ENCODE results near the gene RSPH9. TPM values are rescaled to one million over a fixed set of nuclear protein-coding genes. Genes with fewer than 3 reads are reported as not detected.
"Not testable (repeated sequence)": the region's sequence is repeated elsewhere in the genome, so short reads cannot be mapped to it uniquely, and the experiment has no call there.

RSPH9 gene
- total and polyA plus RNA-seq, 4 donors, result 0.13 to 0.75 (median 0.38) TPM

GRCh38 chr6:43634702-43635303 lies 10.0 kb upstream of the RSPH9 start:
- Histone ChIP-seq H3K27ac (ENCODE audit: low read depth in 1 of 2, low read length in 2 of 2) (no peak overlapping the region), H3K36me3 (ENCODE audit: control insufficient read depth in 1 of 2, insufficient read depth in 2 of 2, low read length in 1 of 2) (no peaks in the 10 kb centered on the region), H3K9me3 (ENCODE audit: control insufficient read depth, low read length) (no peaks in the 10 kb centered on the region), H3K27me3 (ENCODE audit: control insufficient read depth in 1 of 2, insufficient read depth in 2 of 2, low read length in 1 of 2) (no peaks in the 10 kb centered on the region), H3K4me3 (ENCODE audit: low read length in 2 of 2) (no peak overlapping the region), H3K4me1 (ENCODE audit: control insufficient read depth in 1 of 2, insufficient read depth in 2 of 2, low read length in 2 of 2) (peaks cover 0 to 4% of the 10 kb centered on the region in 2 donors)
- intact Hi-C loops (cut with DNase I), result no loop called here
- ATAC-seq (ENCODE audit: low FRiP score) (no peak), DNase-seq (peak in 1 of 2 donors; percentile 10)
- 69 to 70% methylated on average over 9 of the region's 9 CpGs for WGBS, 2 donors

GRCh38 chr6:43635387-43636307 lies 9.2 kb upstream of the RSPH9 start, which contains the start of gene MAD2L1BP:
TSS of gene MAD2L1BP (plus strand) at chr6:43635840. CDS start at chr6:43635876, 36 bp downstream.
- Histone ChIP-seq H3K27ac (ENCODE audit: low read depth in 1 of 2, low read length in 2 of 2) (peak within 1 kb of the TSS in 1 of 2 donors; percentile 6), H3K9me3 (ENCODE audit: control insufficient read depth, low read length) (no peaks in the 10 kb centered on the region), H3K4me1 (ENCODE audit: control insufficient read depth in 1 of 2, insufficient read depth in 2 of 2, low read length in 2 of 2) (peaks cover 0 to 4% of the 10 kb centered on the region in 2 donors), H3K27me3 (ENCODE audit: control insufficient read depth in 1 of 2, insufficient read depth in 2 of 2, low read length in 1 of 2) (no peaks in the 10 kb centered on the region), H3K36me3 (ENCODE audit: control insufficient read depth in 1 of 2, insufficient read depth in 2 of 2, low read length in 1 of 2) (peaks cover 0 to 4% of the 10 kb centered on the region in 2 donors), H3K4me3 (ENCODE audit: low read length in 2 of 2) (peak within 1 kb of the TSS; percentile 38 to 72)
- ATAC-seq (ENCODE audit: low FRiP score) (peak; percentile 91), DNase-seq (peak; percentile 89 to 94)
- intact Hi-C loops (cut with DNase I), result no loop called here
- WGBS, 2 donors, result 3 to 4% methylated on average over 48 of the region's 48 CpGs

GRCh38 chr6:43636308-43636659 lies 8.6 kb upstream of the RSPH9 start:
- ATAC-seq (ENCODE audit: low FRiP score) (no peak), DNase-seq (no peak)
- 11 to 13% methylated on average over 7 of the region's 7 CpGs for WGBS, 2 donors
- Histone ChIP-seq H3K27ac (ENCODE audit: low read depth in 1 of 2, low read length in 2 of 2) (no peak overlapping the region), H3K27me3 (ENCODE audit: control insufficient read depth in 1 of 2, insufficient read depth in 2 of 2, low read length in 1 of 2) (no peaks in the 10 kb centered on the region), H3K4me1 (ENCODE audit: control insufficient read depth in 1 of 2, insufficient read depth in 2 of 2, low read length in 2 of 2) (peaks cover 0 to 4% of the 10 kb centered on the region in 2 donors), H3K9me3 (ENCODE audit: control insufficient read depth, low read length) (no peaks in the 10 kb centered on the region), H3K36me3 (ENCODE audit: control insufficient read depth in 1 of 2, insufficient read depth in 2 of 2, low read length in 1 of 2) (peaks cover 0 to 4% of the 10 kb centered on the region in 2 donors), H3K4me3 (ENCODE audit: low read length in 2 of 2) (peak overlapping the region; percentile 38 to 72)
- intact Hi-C loops (cut with DNase I), result no loop called here

DNA sequence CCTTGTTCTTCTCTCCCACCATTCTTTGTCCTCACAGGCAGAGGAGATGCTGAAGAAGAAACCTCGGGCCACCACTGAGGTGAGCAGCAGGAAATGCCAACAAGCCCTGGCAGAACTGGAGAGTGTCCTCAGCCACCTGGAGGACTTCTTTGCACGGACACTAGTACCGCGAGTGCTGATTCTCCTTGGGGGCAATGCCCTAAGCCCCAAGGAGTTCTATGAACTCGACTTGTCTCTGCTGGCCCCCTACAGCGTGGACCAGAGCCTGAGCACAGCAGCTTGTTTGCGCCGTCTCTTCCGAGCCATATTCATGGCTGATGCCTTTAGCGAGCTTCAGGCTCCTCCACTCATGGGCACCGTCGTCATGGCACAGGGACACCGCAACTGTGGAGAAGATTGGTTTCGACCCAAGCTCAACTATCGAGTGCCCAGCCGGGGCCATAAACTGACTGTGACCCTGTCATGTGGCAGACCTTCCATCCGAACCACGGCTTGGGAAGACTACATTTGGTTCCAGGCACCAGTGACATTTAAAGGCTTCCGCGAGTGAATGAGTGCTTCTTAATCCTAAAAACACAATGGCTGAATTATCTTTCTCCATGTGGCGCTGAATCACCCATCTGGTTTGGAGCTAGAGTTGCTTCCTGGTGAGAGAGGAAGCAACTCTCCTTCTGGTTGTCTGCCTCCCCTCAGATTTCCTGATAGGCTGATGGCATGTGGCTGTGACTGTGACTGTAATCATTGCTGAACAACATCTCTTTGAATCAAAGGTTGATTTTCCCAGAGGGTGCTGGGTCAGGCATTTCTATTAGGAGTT lies 4.6 kb upstream of the RSPH9 start:
- Histone ChIP-seq H3K9me3 (ENCODE audit: control insufficient read depth, low read length) (no peaks in the 10 kb centered on the region), H3K4me1 (ENCODE audit: control insufficient read depth in 1 of 2, insufficient read depth in 2 of 2, low read length in 2 of 2) (peaks cover 0 to 4% of the 10 kb centered on the region in 2 donors), H3K27ac (ENCODE audit: low read depth in 1 of 2, low read length in 2 of 2) (no peak overlapping the region), H3K36me3 (ENCODE audit: control insufficient read depth in 1 of 2, insufficient read depth in 2 of 2, low read length in 1 of 2) (peaks cover 0 to 4% of the 10 kb centered on the region in 2 donors), H3K27me3 (ENCODE audit: control insufficient read depth in 1 of 2, insufficient read depth in 2 of 2, low read length in 1 of 2) (no peaks in the 10 kb centered on the region), H3K4me3 (ENCODE audit: low read length in 2 of 2) (no peak overlapping the region)
- intact Hi-C loops (cut with DNase I), result no loop called here
- 93% methylated on average over 21 of the region's 21 CpGs for WGBS, 2 donors
- ATAC-seq (ENCODE audit: low FRiP score), result no peak
- DNase-seq, result no peak

- intact Hi-C loops (cut with DNase I), result no loop called here
- DNase-seq (no peak), ATAC-seq (ENCODE audit: low FRiP score) (no peak)
- WGBS, 2 donors, result 18 to 20% methylated on average over 9 of the region's 9 CpGs
- H3K4me3 ChIP-seq (ENCODE audit: low read length in 2 of 2), result no peak overlapping the region
- no peaks in the 10 kb centered on the region for H3K4me1 ChIP-seq (ENCODE audit: control insufficient read depth in 1 of 2, insufficient read depth in 2 of 2, low read length in 2 of 2)
- H3K27me3 ChIP-seq (ENCODE audit: control insufficient read depth in 1 of 2, insufficient read depth in 2 of 2, low read length in 1 of 2), result no peaks in the 10 kb centered on the region
- no peaks in the 10 kb centered on the region for H3K9me3 ChIP-seq (ENCODE audit: control insufficient read depth, low read length)
- no peak overlapping the region for H3K27ac ChIP-seq (ENCODE audit: low read depth in 1 of 2, low read length in 2 of 2)
- H3K36me3 ChIP-seq (ENCODE audit: control insufficient read depth in 1 of 2, insufficient read depth in 2 of 2, low read length in 1 of 2), result peaks cover 0 to under 1% of the 10 kb centered on the region in 2 donors
Measured at GRCh38 chr6:43645613-43645964, 753 bp downstream of the RSPH9 start.

- Histone ChIP-seq H3K36me3 (ENCODE audit: control insufficient read depth in 1 of 2, insufficient read depth in 2 of 2, low read length in 1 of 2) (no peaks in the 10 kb centered on the region), H3K27me3 (ENCODE audit: control insufficient read depth in 1 of 2, insufficient read depth in 2 of 2, low read length in 1 of 2) (no peaks in the 10 kb centered on the region), H3K27ac (ENCODE audit: low read depth in 1 of 2, low read length in 2 of 2) (no peak overlapping the region), H3K9me3 (ENCODE audit: control insufficient read depth, low read length) (no peaks in the 10 kb centered on the region), H3K4me3 (ENCODE audit: low read length in 2 of 2) (no peak overlapping the region), H3K4me1 (ENCODE audit: control insufficient read depth in 1 of 2, insufficient read depth in 2 of 2, low read length in 2 of 2) (no peaks in the 10 kb centered on the region)
- no peak for ATAC-seq (ENCODE audit: low FRiP score)
- DNase-seq, result no peak
- WGBS, 2 donors, result 91 to 93% methylated on average over 3 of the region's 3 CpGs
- intact Hi-C loops (cut with DNase I), result no loop called here
Measured at GRCh38 chr6:43647613-43648012, 2.8 kb downstream of the RSPH9 start.

GRCh38 chr6:43648248-43648647 lies 3.4 kb downstream of the RSPH9 start:
- Histone ChIP-seq H3K4me1 (ENCODE audit: control insufficient read depth in 1 of 2, insufficient read depth in 2 of 2, low read length in 2 of 2) (no peaks in the 10 kb centered on the region), H3K4me3 (ENCODE audit: low read length in 2 of 2) (no peak overlapping the region), H3K9me3 (ENCODE audit: control insufficient read depth, low read length) (no peaks in the 10 kb centered on the region), H3K27me3 (ENCODE audit: control insufficient read depth in 1 of 2, insufficient read depth in 2 of 2, low read length in 1 of 2) (no peaks in the 10 kb centered on the region), H3K27ac (ENCODE audit: low read depth in 1 of 2, low read length in 2 of 2) (no peak overlapping the region), H3K36me3 (ENCODE audit: control insufficient read depth in 1 of 2, insufficient read depth in 2 of 2, low read length in 1 of 2) (no peaks in the 10 kb centered on the region)
- no peak for ATAC-seq (ENCODE audit: low FRiP score)
- 97 to 100% methylated on average over 2 of the region's 2 CpGs for WGBS, 2 donors
- DNase-seq, result no peak
- intact Hi-C loops (cut with DNase I), result no loop called here

DNA sequence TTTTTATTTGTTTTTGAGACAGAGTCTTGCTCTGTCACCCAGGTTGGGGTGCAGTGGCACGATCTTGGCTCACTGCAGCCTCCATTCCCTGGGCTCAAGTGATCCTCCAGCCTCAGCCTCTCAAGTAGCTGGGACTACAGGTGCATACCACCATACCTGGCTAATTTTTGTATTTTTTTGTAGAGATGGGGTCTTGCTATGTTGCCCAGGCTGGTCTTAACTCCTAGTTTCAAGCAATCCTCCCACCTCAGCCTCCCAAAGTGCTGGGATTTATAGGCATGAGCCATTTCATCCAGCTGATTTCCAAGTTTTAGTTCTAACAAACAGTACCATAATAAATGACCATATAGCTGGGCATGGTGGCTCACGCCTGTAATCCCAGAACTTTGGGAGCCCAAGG lies 8.0 kb downstream of the RSPH9 start:
- H3K4me3 ChIP-seq (ENCODE audit: low read length in 2 of 2); ATAC-seq (ENCODE audit: low FRiP score); H3K36me3 ChIP-seq (ENCODE audit: control insufficient read depth in 1 of 2, insufficient read depth in 2 of 2, low read length in 1 of 2); DNase-seq; H3K27ac ChIP-seq (ENCODE audit: low read depth in 1 of 2, low read length in 2 of 2); H3K4me1 ChIP-seq (ENCODE audit: control insufficient read depth in 1 of 2, insufficient read depth in 2 of 2, low read length in 2 of 2); H3K27me3 ChIP-seq (ENCODE audit: control insufficient read depth in 1 of 2, insufficient read depth in 2 of 2, low read length in 1 of 2); intact Hi-C loops (cut with DNase I); H3K9me3 ChIP-seq (ENCODE audit: control insufficient read depth, low read length): not testable (repeated sequence)
- WGBS, 2 donors, result 91 to 94% methylated on average over 2 of the region's 2 CpGs
